Activated CD4-positive, alpha-beta T cell treated with anti-CD3 and anti-CD28 coated beads, Interleukin-2, amount 50 U/mL, for 16 hours (primary cell): ENCODE results near the gene LRRC61.

Experiments
- DNase-seq: peaks from one replicate; pipeline ENCODE4 v3.0.0-alpha.2; 2020

Gene LRRC61

GRCh38 chr7:150358433-150358832, 35.3 kb downstream of the LRRC61 start:
- peak; percentile 7 for DNase-seq

- no peak for DNase-seq
Measured at GRCh38 chr7:150358988-150359621, 36.0 kb downstream of the LRRC61 start.

GRCh38 chr7:150359622-150360362, 36.6 kb downstream of the LRRC61 start:
- no peak for DNase-seq

- no peak for DNase-seq
Measured at GRCh38 chr7:150360363-150361058, 37.4 kb downstream of the LRRC61 start.

- DNase-seq: no peak
Measured at GRCh38 chr7:150361402-150361801, 38.2 kb downstream of the LRRC61 start.

- DNase-seq: no peak
Measured at GRCh38 chr7:150361807-150362621, 38.9 kb downstream of the LRRC61 start.

GRCh38 chr7:150363370-150363769, 40.2 kb downstream of the LRRC61 start:
- no peak for DNase-seq

- peak; percentile 30 for DNase-seq
Measured at GRCh38 chr7:150363872-150364271, 40.7 kb downstream of the LRRC61 start.

GRCh38 chr7:150365194-150365593, 42.0 kb downstream of the LRRC61 start:
- no peak for DNase-seq

GRCh38 chr7:150365673-150366398, 42.7 kb downstream of the LRRC61 start:
- DNase-seq: no peak

GRCh38 chr7:150367677-150368095, 44.5 kb downstream of the LRRC61 start:
- no peak for DNase-seq

- DNase-seq: peak; percentile 82
Measured at GRCh38 chr7:150368096-150368883, 45.1 kb downstream of the LRRC61 start, which contains the start of gene REPIN1. Gene REPIN1 (plus strand): TSS chr7:150368822. CDS start chr7:150369712, 890 bp downstream.

GRCh38 chr7:150368884-150369747, 46.0 kb downstream of the LRRC61 start:
- DNase-seq: peak; percentile 48

GRCh38 chr7:150369748-150370501, 46.8 kb downstream of the LRRC61 start:
- no peak for DNase-seq

- DNase-seq: no peak
Measured at GRCh38 chr7:150370612-150371071, 47.5 kb downstream of the LRRC61 start.

GRCh38 chr7:150371131-150371995, 48.2 kb downstream of the LRRC61 start:
- DNase-seq: no peak

GRCh38 chr7:150371996-150372270, 48.8 kb downstream of the LRRC61 start:
- no peak for DNase-seq

GRCh38 chr7:150372271-150373048, 49.3 kb downstream of the LRRC61 start:
- DNase-seq: no peak
